ENCODE measurements around the gene CTXN1. TPM values are rescaled to one million over a fixed set of nuclear protein-coding genes. Genes with fewer than 3 reads are reported as not detected.

The CTXN1 gene
- total RNA-seq, 1 experiment from 2014 or later: 54.5 TPM

DNA sequence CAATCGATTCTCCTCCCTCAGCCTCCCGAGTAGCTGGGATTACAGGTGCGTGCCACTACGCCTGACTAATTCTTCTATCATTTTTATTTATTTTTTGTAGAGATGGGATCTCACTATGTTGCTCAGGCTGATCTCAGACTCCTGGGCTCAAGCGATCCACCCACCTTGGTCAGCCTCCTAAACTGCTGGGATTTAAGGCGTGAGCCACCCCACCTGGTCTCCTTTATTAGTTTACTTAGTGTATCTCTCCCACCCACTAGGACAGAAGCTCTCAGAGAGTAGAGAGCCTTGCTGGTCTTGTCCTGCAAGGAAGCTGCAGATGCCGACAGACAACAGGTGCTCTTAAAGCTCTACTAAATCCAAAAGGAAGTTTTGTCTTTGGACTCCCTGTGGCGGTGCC lies 40.1 kb downstream of the CTXN1 start:
- POLR2A ChIA-PET (ENCODE audit: unreplicated experiment): no interaction called here
- H3K9me3 ChIP-seq (ENCODE audit: insufficient read depth, low read depth): no peaks in the 10 kb centered on the region

DNA sequence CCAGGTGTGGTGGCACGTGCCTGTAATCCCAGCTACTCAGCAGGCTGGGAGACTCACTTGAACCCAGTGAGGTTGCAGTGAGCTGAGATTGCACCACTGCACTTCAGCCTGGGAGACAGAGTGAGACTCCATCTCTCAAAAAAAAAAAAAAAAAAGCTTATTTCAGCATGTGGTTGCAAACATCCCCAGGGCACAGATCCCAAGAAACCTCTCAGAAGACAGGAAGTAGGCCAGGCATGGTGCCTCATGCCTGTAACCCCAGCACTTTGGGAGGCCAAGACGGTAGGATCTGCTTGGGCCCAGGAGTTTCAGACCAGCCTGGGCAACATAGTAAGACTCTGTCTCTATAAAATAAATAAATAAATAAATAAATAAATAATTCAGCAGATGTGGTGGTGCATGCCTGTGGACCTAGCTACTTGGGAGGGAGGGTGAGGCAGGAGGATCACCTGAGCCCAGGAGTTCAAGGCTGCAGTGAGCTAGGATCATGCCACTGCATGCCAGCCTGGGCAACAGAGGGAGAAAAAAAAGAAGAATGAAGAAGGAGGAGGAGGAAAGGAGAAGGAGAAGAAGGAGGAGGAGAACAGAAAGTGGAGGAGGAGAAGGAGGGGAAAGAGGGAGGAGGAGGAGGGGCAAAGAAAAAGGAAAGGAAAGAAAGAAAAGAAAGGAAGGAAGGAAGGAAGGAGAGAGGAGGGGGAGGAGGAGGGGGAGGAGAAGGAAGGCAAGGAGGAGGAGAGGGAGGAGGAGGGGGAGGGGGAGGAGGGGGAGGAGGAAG lies 42.0 kb downstream of the CTXN1 start:
- peaks cover 8% of the 10 kb centered on the region; the same call in 1 of the 2 replicates for H3K4me1 ChIP-seq (replicated peaks; ENCODE audit: insufficient read depth)
- peaks cover 38% of the 10 kb centered on the region for H3F3A ChIP-seq (ENCODE audit: insufficient read depth, low read depth)
- peak in 1 of 2 experiments; percentile 51 for DNase-seq
- TF ChIP-seq, protein P1, sequence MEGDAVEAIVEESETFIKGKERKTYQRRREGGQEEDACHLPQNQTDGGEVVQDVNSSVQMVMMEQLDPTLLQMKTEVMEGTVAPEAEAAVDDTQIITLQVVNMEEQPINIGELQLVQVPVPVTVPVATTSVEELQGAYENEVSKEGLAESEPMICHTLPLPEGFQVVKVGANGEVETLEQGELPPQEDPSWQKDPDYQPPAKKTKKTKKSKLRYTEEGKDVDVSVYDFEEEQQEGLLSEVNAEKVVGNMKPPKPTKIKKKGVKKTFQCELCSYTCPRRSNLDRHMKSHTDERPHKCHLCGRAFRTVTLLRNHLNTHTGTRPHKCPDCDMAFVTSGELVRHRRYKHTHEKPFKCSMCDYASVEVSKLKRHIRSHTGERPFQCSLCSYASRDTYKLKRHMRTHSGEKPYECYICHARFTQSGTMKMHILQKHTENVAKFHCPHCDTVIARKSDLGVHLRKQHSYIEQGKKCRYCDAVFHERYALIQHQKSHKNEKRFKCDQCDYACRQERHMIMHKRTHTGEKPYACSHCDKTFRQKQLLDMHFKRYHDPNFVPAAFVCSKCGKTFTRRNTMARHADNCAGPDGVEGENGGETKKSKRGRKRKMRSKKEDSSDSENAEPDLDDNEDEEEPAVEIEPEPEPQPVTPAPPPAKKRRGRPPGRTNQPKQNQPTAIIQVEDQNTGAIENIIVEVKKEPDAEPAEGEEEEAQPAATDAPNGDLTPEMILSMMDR (conservative IDR thresholded peaks at IDR 0.05): no peak
- intact Hi-C loops (cut with micrococcal nuclease; ENCODE audit: unreplicated experiment): no loop called here
- no peak overlapping the region for H3K27ac ChIP-seq
- no peak overlapping the region for H3K4me2 ChIP-seq
- no peaks in the 10 kb centered on the region for H3K36me3 ChIP-seq (ENCODE audit: low read depth)
- POLR2A ChIA-PET (ENCODE audit: unreplicated experiment): no interaction called here
- peaks cover 5% of the 10 kb centered on the region for H3K79me2 ChIP-seq (ENCODE audit: low read depth)
- H3K27me3 ChIP-seq (ENCODE audit: insufficient read depth, low read depth): no peaks in the 10 kb centered on the region
- no peak overlapping the region for H3K4me3 ChIP-seq
- CTCF ChIA-PET: no interaction called here
- H3K9me2 ChIP-seq (ENCODE audit: insufficient read depth): no peaks in the 10 kb centered on the region
- H2AFZ ChIP-seq: no peak overlapping the region
- no peaks in the 10 kb centered on the region for H3K9me3 ChIP-seq (ENCODE audit: insufficient read depth, low read depth)
- peaks cover 3% of the 10 kb centered on the region; the same call in 1 of the 2 replicates for H4K20me1 ChIP-seq (ENCODE audit: insufficient read depth)
- no TSS peak for BruUV-seq (replicated peaks)

More for the DNA sequence above, 40.1 kb downstream of the CTXN1 start:
- TF ChIP-seq, protein P1 (conservative IDR thresholded peaks at IDR 0.05): no peak
- no peak for TF ChIP-seq EZH2 (IDR thresholded peaks at IDR 0.05; ENCODE audit: low read depth)
- Histone ChIP-seq H3K27ac (no peak overlapping the region), H3K27me3 (ENCODE audit: insufficient read depth, low read depth) (no peaks in the 10 kb centered on the region), H4K20me1 (ENCODE audit: insufficient read depth) (peaks cover 3% of the 10 kb centered on the region; the same call in 1 of the 2 replicates), H2AFZ (no peak overlapping the region), H3F3A (ENCODE audit: insufficient read depth, low read depth) (peaks cover 38% of the 10 kb centered on the region), H3K9me2 (ENCODE audit: insufficient read depth) (no peaks in the 10 kb centered on the region), H3K36me3 (ENCODE audit: low read depth) (no peaks in the 10 kb centered on the region), H3K4me1 (replicated peaks; ENCODE audit: insufficient read depth) (peaks cover 19% of the 10 kb centered on the region; the same call in 1 of the 2 replicates), H3K4me2 (no peak overlapping the region), H3K79me2 (ENCODE audit: low read depth) (peaks cover 23% of the 10 kb centered on the region), H3K4me3 (no peak overlapping the region)
- CTCF ChIA-PET: no interaction called here
- DNase-seq: no peak
- no TSS peak for BruUV-seq (replicated peaks)
- intact Hi-C loops (cut with micrococcal nuclease; ENCODE audit: unreplicated experiment): no loop called here

DNA sequence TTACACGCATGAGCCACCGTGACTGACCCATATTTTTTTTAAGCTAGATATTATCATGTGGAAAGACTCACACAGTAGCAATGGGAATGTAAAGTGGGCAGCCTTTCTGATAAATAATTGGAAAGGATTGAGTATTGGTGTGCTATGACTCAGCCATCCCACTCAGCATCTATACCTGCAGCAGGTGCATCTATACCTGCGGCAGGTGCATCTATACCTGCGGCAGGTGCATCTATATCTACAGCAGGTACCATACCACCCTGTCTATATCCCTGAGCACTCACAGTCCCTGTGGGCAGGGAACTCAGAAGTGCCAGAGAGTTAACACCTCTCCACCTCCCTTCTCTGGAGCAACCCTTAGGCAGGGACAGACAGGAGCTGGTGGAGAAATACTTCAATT lies 42.8 kb downstream of the CTXN1 start:
- no peaks in the 10 kb centered on the region for H3K79me2 ChIP-seq (ENCODE audit: low read depth)
- no peaks in the 10 kb centered on the region for H3K9me2 ChIP-seq (ENCODE audit: insufficient read depth)
- no peak overlapping the region for H2AFZ ChIP-seq
- no peaks in the 10 kb centered on the region for H3K36me3 ChIP-seq (ENCODE audit: low read depth)
- H3K4me2 ChIP-seq: no peak overlapping the region
- intact Hi-C loops (cut with micrococcal nuclease; ENCODE audit: unreplicated experiment): no loop called here
- ChIA-PET CTCF (interaction anchor here (0.5 to 0.6 kb wide), 2 partner anchors 105 to 276 kb away, joined by 3 to 4 read pairs; no protein-coding TSS in a partner anchor), POLR2A (ENCODE audit: unreplicated experiment) (no interaction called here)
- no peak for DNase-seq
- no peak for TF ChIP-seq EZH2 (IDR thresholded peaks at IDR 0.05; ENCODE audit: low read depth)
- no peak overlapping the region for H3K4me3 ChIP-seq
- BruUV-seq (replicated peaks): no TSS peak
- H3K27ac ChIP-seq: no peak overlapping the region
- peaks cover 7% of the 10 kb centered on the region; the same call in 1 of the 2 replicates for H3K4me1 ChIP-seq (replicated peaks; ENCODE audit: insufficient read depth)
- no peaks in the 10 kb centered on the region for H3K27me3 ChIP-seq (ENCODE audit: insufficient read depth, low read depth)
- H3F3A ChIP-seq (ENCODE audit: insufficient read depth, low read depth): peaks cover 41% of the 10 kb centered on the region
- H3K9me3 ChIP-seq (ENCODE audit: insufficient read depth, low read depth): no peaks in the 10 kb centered on the region
- peaks cover 3% of the 10 kb centered on the region; the same call in 1 of the 2 replicates for H4K20me1 ChIP-seq (ENCODE audit: insufficient read depth)
